Stimulated activated CD4-positive, alpha-beta T cell treated with anti-CD3 and anti-CD28 coated beads, TNF-alpha, amount 100 ng/mL, for 1 hour (primary cell): ENCODE data around the gene JPH2.
"Not testable (repeated sequence)": the region's sequence is repeated elsewhere in the genome, so short reads cannot be mapped to it uniquely, and the experiment has no call there.

Source experiments
- DNase-seq, 3 donors: peaks; one replicate each; pipeline ENCODE4 v3.0.0-alpha.2; 2020; ENCODE audit warnings: low read depth in 3 of 3, low spot score in 1 of 3

Gene JPH2

DNA sequence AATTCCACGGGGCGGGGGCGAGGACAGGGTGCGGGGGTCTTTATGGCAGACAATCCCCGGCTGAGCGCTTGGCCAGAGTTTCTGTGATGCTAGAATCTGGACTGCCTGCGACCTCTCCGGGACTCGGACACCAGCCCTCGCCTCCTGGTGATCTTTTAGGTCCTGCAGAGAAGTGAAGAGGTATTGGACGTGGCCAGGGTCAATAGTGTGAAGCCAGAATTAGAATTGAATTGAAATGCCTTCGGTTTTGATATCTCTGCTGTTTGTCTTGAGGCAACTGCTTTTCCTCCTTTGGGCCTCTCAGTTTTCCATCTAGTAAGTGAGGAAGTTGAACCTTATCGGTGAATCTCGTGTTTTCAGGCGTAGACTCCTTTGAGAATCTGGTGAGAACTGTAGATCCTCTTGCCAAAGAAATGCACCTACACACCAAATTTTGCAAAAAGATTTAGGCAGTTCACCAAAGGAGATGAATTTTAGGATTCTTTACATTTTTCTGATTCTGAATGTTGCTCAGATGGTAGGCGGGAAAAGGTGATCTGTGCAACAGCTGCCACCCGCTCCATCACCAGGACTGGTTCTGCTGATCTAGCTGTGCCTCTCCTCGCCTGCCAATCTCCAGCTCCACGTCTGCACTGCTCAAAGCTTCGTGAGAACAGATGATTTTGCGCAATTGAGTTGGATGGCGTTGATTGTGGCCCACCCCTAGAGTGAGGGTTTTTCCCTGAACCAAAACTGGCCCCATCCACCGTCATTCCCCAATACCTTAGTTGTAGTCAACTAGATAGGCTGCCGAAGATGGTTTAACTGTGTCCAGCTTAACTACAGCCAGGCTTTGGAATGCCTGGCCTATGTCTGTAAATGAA lies 24.4 kb upstream of the JPH2 start:
- DNase-seq, result no peak

DNA sequence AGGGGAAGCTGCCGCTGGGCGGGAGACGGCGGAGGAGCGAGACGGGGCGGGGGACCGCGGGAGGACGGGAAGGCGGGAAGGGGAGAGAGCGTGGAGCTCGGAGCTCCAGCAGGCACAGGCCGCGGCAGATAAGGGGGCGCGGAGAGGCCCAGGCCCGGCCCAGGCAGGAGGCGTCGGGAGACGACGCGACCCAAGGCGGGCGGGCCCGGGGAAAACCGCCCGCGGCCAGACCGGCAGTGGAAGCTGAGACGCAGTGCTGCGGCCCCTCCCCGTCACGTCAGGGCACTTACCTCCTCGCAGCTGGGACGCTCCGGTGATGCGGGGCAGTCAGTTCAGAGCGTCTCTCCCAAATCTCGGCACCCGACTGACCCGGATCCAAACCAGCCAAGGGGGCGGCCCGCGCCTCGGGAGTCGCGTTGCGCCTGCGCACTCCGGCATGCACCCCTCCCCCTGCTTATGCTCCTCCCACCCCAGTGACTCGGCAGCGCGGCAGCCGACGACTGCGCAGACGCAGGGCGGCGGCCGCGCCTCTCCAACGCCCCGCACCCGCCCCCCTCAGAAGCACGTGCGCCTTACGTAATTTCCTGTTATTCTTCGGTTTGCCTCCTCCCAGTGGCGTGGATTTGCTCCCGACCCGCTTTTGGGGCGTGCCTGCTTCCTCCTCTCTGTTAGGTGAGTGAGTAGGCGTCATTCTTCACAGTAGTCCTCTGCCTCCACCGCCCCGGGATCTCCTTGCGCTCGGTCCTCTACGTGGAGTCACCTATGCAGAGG lies 23.6 kb upstream of the JPH2 start, which contains the start of gene OSER1:
OSER1 (minus strand) TSS at position 366 of the 771 bp plus-strand sequence. CDS start 3,814 bp downstream, outside the sequence.
- peak; percentile 94 to 98 (median 97) for DNase-seq

DNA sequence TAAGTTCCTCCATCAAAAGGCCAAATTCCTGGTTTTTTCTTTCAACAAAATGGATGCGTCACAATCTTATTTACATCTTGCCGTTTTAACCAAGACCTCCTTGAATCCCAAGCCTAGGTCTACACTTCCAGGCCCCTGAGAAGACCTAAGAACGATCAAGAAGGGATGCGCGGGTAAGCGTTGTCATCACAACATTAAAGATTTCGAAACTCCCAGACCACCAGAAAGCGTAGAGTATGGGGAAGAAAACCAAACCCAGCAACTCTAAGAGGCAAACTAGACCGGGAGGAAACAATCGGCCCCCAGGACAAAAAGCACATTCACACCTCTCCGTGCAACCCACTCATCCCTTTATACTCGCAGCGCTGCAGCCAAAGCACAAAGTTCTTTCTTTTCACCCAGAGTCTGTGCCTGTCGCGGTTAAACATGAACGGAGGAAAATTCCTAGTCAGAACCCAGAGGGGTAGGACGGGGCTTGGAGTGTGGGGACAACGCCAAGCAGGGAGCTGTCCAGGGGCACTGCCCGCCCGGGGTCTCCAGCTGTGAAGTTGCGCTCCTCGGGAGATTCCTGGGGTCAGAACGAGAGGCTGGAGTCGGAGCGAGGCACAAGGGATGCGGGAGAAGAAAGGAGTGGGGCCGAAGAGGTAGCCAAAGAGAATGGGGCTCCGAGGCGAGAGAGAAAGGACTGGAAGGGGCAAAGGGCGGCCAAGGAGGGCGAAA lies 22.9 kb upstream of the JPH2 start:
- DNase-seq, result no peak

GRCh38 chr20:44208770-44209169 lies 21.8 kb upstream of the JPH2 start:
- DNase-seq, result no peak

DNA sequence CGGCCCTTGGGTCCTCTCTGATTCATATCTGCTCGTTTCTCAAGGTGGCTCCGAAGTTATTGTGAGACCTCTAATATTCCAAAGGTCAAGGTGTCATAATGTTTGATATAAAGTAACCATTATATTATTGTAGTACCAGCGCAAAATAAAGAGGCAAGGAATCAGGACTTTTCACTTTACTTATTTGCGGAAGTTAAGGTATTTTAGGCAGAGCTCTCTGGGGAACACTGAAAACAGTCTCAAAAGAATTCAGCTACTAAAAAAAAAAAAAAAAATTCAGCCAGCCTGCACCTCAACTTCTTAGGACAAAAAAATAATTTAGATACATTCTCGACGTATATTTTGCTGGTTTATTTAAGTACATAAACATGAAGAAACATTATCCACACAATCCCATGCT lies 21.2 kb upstream of the JPH2 start:
- DNase-seq, result no peak

DNA sequence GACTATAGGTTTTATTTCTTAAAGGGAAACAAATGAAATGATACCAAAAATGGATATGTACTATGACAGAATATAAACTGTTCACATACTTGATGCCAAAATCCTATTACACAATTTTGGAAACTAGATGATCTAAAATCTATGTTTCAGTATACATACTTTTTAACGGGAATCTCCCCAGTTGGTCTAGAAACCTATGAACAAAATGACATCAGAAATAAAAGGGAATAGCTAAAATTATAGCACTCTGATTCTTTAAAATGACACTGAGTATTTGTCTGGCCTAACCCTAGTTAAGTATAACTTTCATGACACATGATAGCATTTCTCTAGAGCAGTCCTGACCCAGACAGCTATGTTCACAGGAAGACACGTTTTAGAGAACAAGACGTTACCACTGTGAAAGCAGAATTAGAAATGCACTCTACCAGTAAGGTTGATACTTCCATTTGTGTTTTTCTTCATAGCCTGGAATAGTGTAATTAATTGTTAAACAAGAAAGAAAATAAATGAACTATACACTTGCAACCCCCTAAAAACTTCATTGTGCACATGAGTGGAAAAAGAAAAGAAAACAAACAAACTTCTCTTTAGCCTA lies 20.2 kb upstream of the JPH2 start:
- DNase-seq, result no peak

GRCh38 chr20:44206132-44206531 lies 19.1 kb upstream of the JPH2 start:
- no peak for DNase-seq

DNA sequence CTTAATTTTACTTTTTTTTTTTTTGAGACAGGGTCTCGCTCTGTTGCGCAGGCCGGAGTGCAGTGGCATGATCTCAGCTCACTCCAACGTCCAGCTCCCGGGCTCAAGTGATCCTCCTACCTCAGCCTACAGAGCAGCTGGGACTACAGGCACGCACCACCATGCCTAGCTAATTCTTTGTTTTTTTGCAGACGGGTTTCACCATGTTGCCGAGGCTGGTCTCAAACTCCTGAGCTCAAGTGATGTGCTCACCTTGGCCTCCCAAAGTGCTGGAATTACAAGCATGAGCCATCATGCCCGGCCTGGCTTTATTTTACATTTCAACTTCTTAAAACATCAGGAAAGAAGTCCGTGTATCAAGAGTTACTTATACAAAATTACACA lies 17.8 kb upstream of the JPH2 start:
- DNase-seq, result no peak

- DNase-seq, result no peak
Measured at GRCh38 chr20:44204156-44204831, 17.3 kb upstream of the JPH2 start.

DNA sequence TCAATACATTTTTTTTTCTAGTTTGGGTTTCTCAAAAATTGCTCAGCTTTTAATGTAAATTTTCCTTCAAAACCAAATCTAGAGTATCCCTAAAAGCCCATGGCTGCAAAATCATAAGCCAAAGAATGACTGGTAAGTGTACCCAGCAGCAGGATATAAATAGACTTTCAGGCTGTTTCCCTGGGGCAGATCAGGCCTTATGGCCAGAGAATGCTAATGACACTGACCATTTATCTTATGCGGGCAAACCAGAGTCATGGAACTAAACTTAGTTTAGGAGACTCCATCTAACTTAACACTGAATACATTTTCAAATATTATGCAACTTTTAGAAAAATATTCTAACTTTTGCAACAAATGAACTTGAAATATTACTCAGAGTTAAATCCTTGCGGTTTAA lies 16.2 kb upstream of the JPH2 start:
- no peak for DNase-seq

DNA sequence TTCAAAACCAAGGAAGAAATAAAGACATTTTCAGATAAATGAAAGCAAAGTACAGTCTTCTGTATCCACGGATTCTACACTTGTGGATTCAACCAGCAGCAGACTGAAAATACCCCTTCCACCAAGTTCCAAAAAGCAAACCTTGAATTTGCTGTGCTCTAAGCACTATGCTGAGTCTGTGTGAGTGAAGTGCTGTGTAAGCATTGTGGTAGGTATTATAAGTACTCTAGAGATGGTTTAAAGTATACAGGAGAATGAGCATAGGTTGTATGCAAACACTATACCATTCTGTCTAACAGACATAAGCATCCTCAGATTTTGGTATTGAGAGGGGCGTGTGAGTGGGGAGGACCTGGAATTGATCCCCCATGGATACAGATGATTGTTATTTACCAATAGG lies 14.0 kb upstream of the JPH2 start:
- no peak for DNase-seq

DNA sequence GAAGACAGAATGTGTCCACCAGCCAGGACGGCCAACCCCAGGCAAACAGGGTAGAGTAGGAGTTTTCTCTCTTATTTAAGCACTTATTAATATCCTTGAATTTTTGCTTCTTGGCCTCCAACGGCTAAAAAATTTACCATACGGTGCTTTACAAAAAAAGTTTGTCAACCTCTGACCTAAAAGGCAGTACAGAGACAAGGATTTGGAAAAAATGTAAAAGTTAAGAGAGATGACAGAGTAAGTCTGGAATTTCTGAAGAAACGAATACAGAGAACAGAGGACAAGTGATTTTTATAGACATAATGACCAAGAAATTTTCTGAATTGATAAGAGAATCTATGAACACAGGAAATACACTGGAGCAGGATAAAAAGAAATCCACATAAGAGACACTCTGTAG lies 13.4 kb upstream of the JPH2 start:
- DNase-seq, result no peak

- DNase-seq, result no peak
Measured at GRCh38 chr20:44199877-44200276, 12.9 kb upstream of the JPH2 start.

DNA sequence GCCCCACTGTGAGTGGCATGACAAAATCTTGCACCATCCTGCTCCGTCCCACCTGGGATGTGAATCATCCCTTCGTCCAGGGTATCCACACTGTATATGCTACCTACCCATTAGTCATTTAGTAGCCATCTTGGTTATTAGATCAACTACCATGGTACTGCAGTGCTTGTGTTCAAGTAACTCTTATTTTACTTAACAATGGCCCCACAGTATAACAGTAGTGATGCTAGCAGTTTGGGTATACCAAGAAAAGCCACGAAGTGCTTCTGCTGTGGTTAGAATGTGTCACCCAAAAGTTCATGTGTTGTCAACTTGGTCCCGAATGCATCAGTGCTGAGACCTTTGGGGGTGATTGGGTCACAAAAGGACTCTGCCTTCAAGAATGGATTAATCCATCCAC lies 11.9 kb upstream of the JPH2 start:
- no peak for DNase-seq

- DNase-seq, result no peak
Measured at GRCh38 chr20:44196271-44196670, 9.3 kb upstream of the JPH2 start.

DNA sequence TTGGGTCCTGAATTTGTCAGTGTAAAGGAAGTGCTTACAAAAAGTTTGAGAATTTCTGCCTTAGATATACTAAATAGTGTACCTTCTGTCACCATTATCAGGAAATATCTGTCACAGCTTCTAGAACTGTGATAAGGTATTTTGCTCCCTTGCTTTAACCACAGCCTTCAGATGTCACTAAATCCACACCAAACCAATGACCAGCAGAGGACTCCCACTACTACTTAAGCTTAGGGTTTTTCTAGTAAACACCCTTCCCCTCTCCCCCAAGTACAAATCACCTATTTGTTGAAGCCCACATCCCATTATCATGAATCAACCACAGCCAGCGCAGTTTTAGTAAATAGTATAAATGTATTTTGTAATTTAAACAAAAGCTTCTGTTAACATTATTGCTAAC lies 8.6 kb upstream of the JPH2 start:
- DNase-seq, result no peak

GRCh38 chr20:44193801-44194200 lies 6.8 kb upstream of the JPH2 start:
- DNase-seq, result no peak

DNA sequence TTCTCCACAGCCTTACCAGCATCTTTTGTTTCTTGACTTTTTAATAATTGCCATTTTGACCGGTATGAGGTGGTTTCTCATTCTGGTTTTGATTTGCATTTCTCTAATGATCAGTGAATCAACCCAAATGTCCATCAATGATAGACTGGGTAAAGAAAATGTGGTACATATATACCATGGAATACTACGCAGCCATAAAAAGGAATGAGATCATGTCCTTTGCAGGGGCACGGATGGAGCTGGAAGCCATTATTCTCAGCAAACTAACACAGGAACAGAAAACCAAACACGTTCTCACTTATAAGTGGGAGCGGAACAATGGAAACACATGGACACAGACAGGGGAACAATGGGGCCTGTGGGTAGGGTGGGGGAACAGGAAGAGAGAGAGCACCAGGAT lies 4.7 kb upstream of the JPH2 start:
- DNase-seq, result not testable (repeated sequence)

- not testable (repeated sequence) for DNase-seq
Measured at GRCh38 chr20:44190197-44190852, 3.3 kb upstream of the JPH2 start.

DNA sequence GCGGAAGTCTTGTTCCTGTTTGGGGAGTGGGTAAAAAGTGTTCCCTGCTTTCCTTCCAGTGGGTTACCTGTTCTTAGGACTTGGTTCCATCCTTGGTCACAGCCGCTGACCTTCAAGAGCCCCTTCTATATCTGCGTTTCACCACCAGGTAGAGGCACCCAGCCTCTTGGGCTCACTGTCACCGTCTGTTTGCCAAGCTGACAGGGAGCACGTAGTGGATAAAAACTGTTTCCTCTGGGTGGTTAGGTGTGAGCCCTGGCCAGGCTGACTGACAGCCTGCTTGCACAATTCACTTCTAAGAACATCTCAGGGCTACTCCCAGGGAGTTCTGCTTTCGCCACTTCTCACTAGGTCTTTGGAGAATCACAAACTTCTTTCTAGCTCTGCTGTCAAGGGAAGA lies 1.8 kb upstream of the JPH2 start:
- no peak for DNase-seq
